ENCODE results near the gene ZCCHC14. TPM values are rescaled to one million over a fixed set of nuclear protein-coding genes. Genes with fewer than 3 reads are reported as not detected.
"Not testable (repeated sequence)": the region's sequence is repeated elsewhere in the genome, so short reads cannot be mapped to it uniquely, and the experiment has no call there.

ZCCHC14 gene
- total and polyA plus RNA-seq, 10 donors: 1.6 to 18.3 (median 13.2) TPM

- intact Hi-C loops (cut with DNase I; ENCODE audit: low total_unique reads): loop anchor here (5.0 to 10.0 kb wide), 2 partner anchors 65 to 383 kb away; partner anchors contain the start of genes C16orf95 and KLHDC4
- Histone ChIP-seq H3K27ac (peak overlapping the region in 7 of 8 donors; percentile 90 to 93 (median 92)), H3K27me3 (replicated peaks in 1 of 7) (no peaks in the 10 kb centered on the region), H3K9me3 (no peaks in the 10 kb centered on the region), H3K36me3 (peaks cover 0 to 3% (median 0%) of the 10 kb centered on the region in 6 donors), H3K4me3 (peak overlapping the region; percentile 63 to 94 (median 80)), H3K4me1 (peaks cover 18 to 76% (median 58%) of the 10 kb centered on the region in 6 donors)
- WGBS, 5 donors: 33 to 60% (median 47%) methylated on average over 17 of the region's 17 CpGs
- no peak for DNase-seq
- TF ChIP-seq CTCF (IDR thresholded peaks at IDR 0.05 in 8 of 11, conservative IDR thresholded peaks at IDR 0.05 in 3 of 11): no peak
- no peak for TF ChIP-seq POLR2AphosphoS5 (IDR thresholded peaks at IDR 0.05)
- no peak for TF ChIP-seq POLR2A (IDR thresholded peaks at IDR 0.05)
Measured at GRCh38 chr16:87382023-87382785, 110.6 kb downstream of the ZCCHC14 start.

GRCh38 chr16:87380881-87381280, 111.9 kb downstream of the ZCCHC14 start:
- DNase-seq: no peak
- Histone ChIP-seq H3K27me3 (replicated peaks in 1 of 7) (no peaks in the 10 kb centered on the region), H3K36me3 (peaks cover 0 to 4% (median 0%) of the 10 kb centered on the region in 6 donors), H3K9me3 (no peaks in the 10 kb centered on the region), H3K27ac (peak overlapping the region in 6 of 8 donors; percentile 14 to 29 (median 24)), H3K4me1 (peaks cover 18 to 72% (median 53%) of the 10 kb centered on the region in 6 donors), H3K4me3 (peak overlapping the region in 2 of 8 donors; percentile 78 to 94)
- 63 to 77% (median 73%) methylated on average over 4 of the region's 4 CpGs for WGBS, 5 donors
- intact Hi-C loops (cut with DNase I; ENCODE audit: low total_unique reads): loop anchor here (5.0 to 10.0 kb wide), 2 partner anchors 64 to 384 kb away; partner anchors contain the start of genes C16orf95 and KLHDC4
- TF ChIP-seq CTCF (IDR thresholded peaks at IDR 0.05 in 8 of 11, conservative IDR thresholded peaks at IDR 0.05 in 3 of 11) (no peak), POLR2AphosphoS5 (IDR thresholded peaks at IDR 0.05) (no peak), POLR2A (IDR thresholded peaks at IDR 0.05) (no peak)

- DNase-seq: no peak
- intact Hi-C loops (cut with DNase I; ENCODE audit: low total_unique reads): loop anchor here (5.0 to 10.0 kb wide), 2 partner anchors 63 to 384 kb away; partner anchors contain the start of genes C16orf95 and KLHDC4
- H3K4me1 ChIP-seq: peaks cover 18 to 72% (median 54%) of the 10 kb centered on the region in 6 donors
Measured at GRCh38 chr16:87380403-87380802, 112.4 kb downstream of the ZCCHC14 start.

GRCh38 chr16:87379312-87379752, 113.5 kb downstream of the ZCCHC14 start:
- DNase-seq; H3K27ac ChIP-seq; intact Hi-C loops (cut with DNase I; ENCODE audit: low total_unique reads); H3K27me3 ChIP-seq (replicated peaks in 1 of 7); H3K4me3 ChIP-seq; H3K9me3 ChIP-seq; H3K36me3 ChIP-seq: not testable (repeated sequence)
- WGBS, 5 donors: 94 to 98% (median 94%) methylated on average over 3 of the region's 3 CpGs
- peaks cover 15 to 68% (median 49%) of the 10 kb centered on the region in 6 donors for H3K4me1 ChIP-seq

More at GRCh38 chr16:87380403-87380802, 112.4 kb downstream of the ZCCHC14 start:
- H3K27me3 ChIP-seq (replicated peaks in 1 of 7): no peaks in the 10 kb centered on the region
- 79 to 90% (median 82%) methylated on average over 10 of the region's 10 CpGs for WGBS, 5 donors
- no peaks in the 10 kb centered on the region for H3K9me3 ChIP-seq
- peak overlapping the region in 4 of 8 donors; percentile 14 to 29 (median 26) for H3K27ac ChIP-seq
- no peak for TF ChIP-seq CTCF (IDR thresholded peaks at IDR 0.05 in 8 of 11, conservative IDR thresholded peaks at IDR 0.05 in 3 of 11)
- no peak for TF ChIP-seq POLR2A (IDR thresholded peaks at IDR 0.05)
- TF ChIP-seq POLR2AphosphoS5 (IDR thresholded peaks at IDR 0.05): no peak
- H3K36me3 ChIP-seq: peaks cover 0 to 4% (median 0%) of the 10 kb centered on the region in 6 donors
- H3K4me3 ChIP-seq: peak overlapping the region in 1 of 8 donors; percentile 94

Measured in spleen (tissue), 11 donors.